Naive thymus-derived CD8-positive, alpha-beta T cell (primary cell): ENCODE data around the gene EXTL1. TPM values are rescaled to one million over a fixed set of nuclear protein-coding genes. Genes with fewer than 3 reads are reported as not detected.
A peak's percentile ranks its signal among the peaks of the same experiment; 100 is the strongest.

Source experiments
- ATAC-seq, 2 donors: fragments of 150-1000 bp; cut with Tn5 transposase in 1 of 2; sonication (Bioruptor Pico), chemical (Tn5 transposase) in 1 of 2; 1 replicate in 1 of 2; 2 replicates in 1 of 2; pipeline ENCODE4 v1.10.0; 2021; ENCODE audit warnings: mild to moderate bottlenecking in 2 of 2, moderate library complexity in 2 of 2
- POLR2A ChIA-PET: fragments of 350-600 bp; sonication (Branson Sonifier 250); formaldehyde crosslinking; loops from one replicate; lab custom pipeline; 2021; ENCODE audit warnings: antibody characterized with exemption; lab: Charles Lee
- DNase-seq, 10 donors: peaks; one replicate each; pipeline versions ENCODE4 v3.0.0 to v3.0.0-alpha.2; 2020 to 2022
- H3K27ac Mint-ChIP-seq, 10 donors: one replicate each; pipeline ENCODE4 v1.8.0; 2020 to 2022; ENCODE audit warnings: mild to moderate bottlenecking in 10 of 10, mixed read lengths in 10 of 10, moderate library complexity in 4 of 10, inconsistent platforms in 1 of 10
- H3K27me3 Mint-ChIP-seq, 5 donors: one replicate each; pipeline ENCODE4 v1.8.0; 2021 to 2022; ENCODE audit warnings: mixed read lengths in 5 of 5
- H3K36me3 Mint-ChIP-seq, 3 donors: one replicate each; pipeline ENCODE4 v1.8.0; 2020 to 2022; ENCODE audit warnings: mixed read lengths in 3 of 3, mild to moderate bottlenecking in 2 of 3, inconsistent platforms in 1 of 3
- H3K4me1 Mint-ChIP-seq, 4 donors: one replicate each; pipeline ENCODE4 v1.8.0; 2021 to 2022; ENCODE audit warnings: mixed read lengths in 4 of 4
- H3K4me3 Mint-ChIP-seq, 10 donors: one replicate each; pipeline ENCODE4 v1.8.0; 2020 to 2022; ENCODE audit warnings: mild to moderate bottlenecking in 10 of 10, mixed read lengths in 10 of 10, moderate library complexity in 6 of 10, inconsistent platforms in 1 of 10
- H3K9me3 Mint-ChIP-seq, 9 donors: one replicate each; pipeline ENCODE4 v1.8.0; 2020 to 2022; ENCODE audit warnings: mixed read lengths in 9 of 9, mild to moderate bottlenecking in 3 of 9, inconsistent platforms in 1 of 9, moderate library complexity in 1 of 9
- polyA plus RNA-seq, 3 donors: library from polyadenylated mRNA; unstranded; fragments of 300-500 nt; fragmentation: Illumina TruSeq; gene quantifications; one replicate each; pipeline ENCODE4 v1.2.3, GENCODE V29; 2021
- total RNA-seq, 8 experiments: library from RNA in 2 of 8; stranded (reverse) in 2 of 8; gene quantifications; one replicate each; pipeline ENCODE4 v1.2.3 and lab custom pipeline; 2021 to 2026

The EXTL1 gene
- total and polyA plus RNA-seq, 5 experiments from 2014 or later: 0.19 to 0.26 TPM; not detected in 3

GRCh38 chr1:25989440-25990234 is 31.9 kb upstream of the EXTL1 start:
- ATAC-seq (peak in 1 of 2 donors; percentile 29), DNase-seq (no peak)
- no peaks in the 10 kb centered on the region for H3K27me3 Mint-ChIP-seq
- POLR2A ChIA-PET: interaction anchor here (0.6 to 4.3 kb wide), 11 partner anchors 8 to 170 kb away, joined by 3 to 38 read pairs (median 5); partner anchors contain the start of genes MTFR1L, PAFAH2, PAQR7 and STMN1
- peak overlapping the region; percentile 89 to 97 (median 94) for H3K27ac Mint-ChIP-seq
- peak overlapping the region; percentile 81 to 94 (median 90) for H3K4me3 Mint-ChIP-seq
- no peaks in the 10 kb centered on the region for H3K9me3 Mint-ChIP-seq
- peaks cover 10 to 24% (median 17%) of the 10 kb centered on the region in 3 donors for H3K36me3 Mint-ChIP-seq
- peaks cover 38 to 80% (median 75%) of the 10 kb centered on the region in 4 donors for H3K4me1 Mint-ChIP-seq

- ATAC-seq: peak; percentile 32 to 34
- DNase-seq: no peak
- Mint-ChIP-seq H3K4me3 (peak overlapping the region; percentile 81 to 94 (median 90)), H3K27me3 (no peaks in the 10 kb centered on the region), H3K4me1 (peaks cover 38 to 78% (median 77%) of the 10 kb centered on the region in 4 donors), H3K36me3 (peaks cover 10 to 21% (median 17%) of the 10 kb centered on the region in 3 donors), H3K9me3 (no peaks in the 10 kb centered on the region), H3K27ac (peak overlapping the region; percentile 89 to 97 (median 94))
- POLR2A ChIA-PET: interaction anchor here (0.6 to 4.3 kb wide), 16 partner anchors 7 to 296 kb away, joined by 3 to 38 read pairs (median 4); partner anchors contain the start of genes MTFR1L, PAFAH2, PAQR7 and STMN1
Measured at GRCh38 chr1:25990251-25990650, 31.3 kb upstream of the EXTL1 start.

- Mint-ChIP-seq H3K27me3 (no peaks in the 10 kb centered on the region), H3K4me1 (peaks cover 34 to 73% (median 72%) of the 10 kb centered on the region in 4 donors), H3K36me3 (peaks cover 5 to 17% (median 12%) of the 10 kb centered on the region in 3 donors), H3K4me3 (peak overlapping the region; percentile 81 to 94 (median 90)), H3K27ac (peak overlapping the region; percentile 89 to 97 (median 94)), H3K9me3 (no peaks in the 10 kb centered on the region)
- POLR2A ChIA-PET: interaction anchor here (0.8 to 4.3 kb wide), 14 partner anchors 9 to 295 kb away, joined by 3 to 38 read pairs (median 4); partner anchors contain the start of genes PAQR7 and STMN1
- ATAC-seq (peak; percentile 91 to 95), DNase-seq (peak in 9 of 10 donors; percentile 11 to 73 (median 56))
Measured at GRCh38 chr1:25990702-25991395, 30.7 kb upstream of the EXTL1 start.

- H3K9me3 Mint-ChIP-seq: no peaks in the 10 kb centered on the region
- peaks cover 35 to 78% (median 74%) of the 10 kb centered on the region in 4 donors for H3K4me1 Mint-ChIP-seq
- H3K36me3 Mint-ChIP-seq: peaks cover 0 to 12% (median 11%) of the 10 kb centered on the region in 3 donors
- peak overlapping the region in 8 of 10 donors; percentile 22 to 73 (median 40) for H3K4me3 Mint-ChIP-seq
- ATAC-seq: no peak
- H3K27ac Mint-ChIP-seq: peak overlapping the region in 9 of 10 donors; percentile 60 to 92 (median 67)
- no peaks in the 10 kb centered on the region for H3K27me3 Mint-ChIP-seq
- POLR2A ChIA-PET: interaction anchor here (0.6 to 4.3 kb wide), 4 partner anchors 21 to 328 kb away, joined by 3 to 38 read pairs (median 26); partner anchors contain the start of gene STMN1
- DNase-seq: no peak
Measured at GRCh38 chr1:25991937-25992688, 29.5 kb upstream of the EXTL1 start.

- no peak for DNase-seq
- POLR2A ChIA-PET: interaction anchor here (3.9 to 5.8 kb wide), 3 partner anchors 23 to 89 kb away, joined by 25 to 49 read pairs (median 28); partner anchors contain the start of gene STMN1
- peak overlapping the region in 8 of 10 donors; percentile 8 to 87 (median 68) for H3K27ac Mint-ChIP-seq
- H3K4me3 Mint-ChIP-seq: peak overlapping the region in 3 of 10 donors; percentile 22 to 30 (median 22)
- no peak for ATAC-seq
- peaks cover 0 to 8% (median 7%) of the 10 kb centered on the region in 3 donors for H3K36me3 Mint-ChIP-seq
- peaks cover 35 to 79% (median 77%) of the 10 kb centered on the region in 4 donors for H3K4me1 Mint-ChIP-seq
- H3K27me3 Mint-ChIP-seq: no peaks in the 10 kb centered on the region
- H3K9me3 Mint-ChIP-seq: no peaks in the 10 kb centered on the region
Measured at GRCh38 chr1:25992689-25993171, 28.8 kb upstream of the EXTL1 start.

GRCh38 chr1:25993197-25993951 is 28.2 kb upstream of the EXTL1 start:
- H3K4me1 Mint-ChIP-seq: peaks cover 33 to 78% (median 76%) of the 10 kb centered on the region in 4 donors
- no peaks in the 10 kb centered on the region for H3K27me3 Mint-ChIP-seq
- peaks cover 0 to 6% (median 3%) of the 10 kb centered on the region in 3 donors for H3K36me3 Mint-ChIP-seq
- POLR2A ChIA-PET: interaction anchor here (0.5 to 5.8 kb wide), 6 partner anchors 14 to 116 kb away, joined by 3 to 49 read pairs (median 3); partner anchors contain the start of gene STMN1
- H3K27ac Mint-ChIP-seq: peak overlapping the region in 9 of 10 donors; percentile 69 to 89 (median 80)
- DNase-seq (no peak), ATAC-seq (no peak)
- peak overlapping the region in 2 of 10 donors; percentile 22 to 35 for H3K4me3 Mint-ChIP-seq
- H3K9me3 Mint-ChIP-seq: no peaks in the 10 kb centered on the region

GRCh38 chr1:25994402-25995150 is 27.0 kb upstream of the EXTL1 start:
- no peak for DNase-seq
- peaks cover 25 to 71% (median 66%) of the 10 kb centered on the region in 4 donors for H3K4me1 Mint-ChIP-seq
- no peaks in the 10 kb centered on the region for H3K36me3 Mint-ChIP-seq
- POLR2A ChIA-PET: interaction anchor here (1.0 to 5.8 kb wide), 4 partner anchors 24 to 107 kb away, joined by 3 to 49 read pairs (median 4); partner anchors contain the start of gene STMN1
- no peak for ATAC-seq
- no peaks in the 10 kb centered on the region for H3K9me3 Mint-ChIP-seq
- H3K4me3 Mint-ChIP-seq: no peak overlapping the region
- H3K27ac Mint-ChIP-seq: peak overlapping the region in 6 of 10 donors; percentile 29 to 85 (median 70)
- H3K27me3 Mint-ChIP-seq: no peaks in the 10 kb centered on the region

GRCh38 chr1:25996966-25997827 is 24.4 kb upstream of the EXTL1 start:
- H3K4me1 Mint-ChIP-seq: peaks cover 19 to 50% (median 45%) of the 10 kb centered on the region in 4 donors
- no peaks in the 10 kb centered on the region for H3K27me3 Mint-ChIP-seq
- POLR2A ChIA-PET: interaction anchor here (0.9 to 7.4 kb wide), 15 partner anchors 9 to 750 kb away, joined by 3 to 97 read pairs (median 6); partner anchors contain the start of genes MTFR1L, PAQR7, RSRP1 and STMN1
- ATAC-seq: peak; percentile 3 to 16
- DNase-seq: peak in 3 of 10 donors; percentile 17 to 23 (median 18)
- H3K4me3 Mint-ChIP-seq: peak overlapping the region; percentile 92 to 98 (median 97)
- peak overlapping the region; percentile 96 to 100 (median 99) for H3K27ac Mint-ChIP-seq
- no peaks in the 10 kb centered on the region for H3K9me3 Mint-ChIP-seq
- H3K36me3 Mint-ChIP-seq: no peaks in the 10 kb centered on the region
